ENCODE results near the gene BICC1. TPM values are rescaled to one million over a fixed set of nuclear protein-coding genes. Genes with fewer than 3 reads are reported as not detected.

The BICC1 gene
- total RNA-seq, 2 experiments from 2014 or later, result not detected

GRCh38 chr10:58641708-58642107 lies 129.0 kb downstream of the BICC1 start:
- H3K9me3 Mint-ChIP-seq, result no peaks in the 10 kb centered on the region
- H3K4me1 Mint-ChIP-seq, result no peaks in the 10 kb centered on the region
- H3K36me3 Mint-ChIP-seq (ENCODE audit: low read depth), result no peaks in the 10 kb centered on the region
- CTCF ChIA-PET, result no interaction called here
- H3K4me3 Mint-ChIP-seq, result no peak overlapping the region
- no peak for DNase-seq
- POLR2A ChIA-PET, result no interaction called here
- H3K27me3 Mint-ChIP-seq, result peaks cover 3% of the 10 kb centered on the region
- H3K27ac Mint-ChIP-seq, result no peak overlapping the region

- ChIA-PET CTCF (no interaction called here), POLR2A (no interaction called here)
- H3K4me1 Mint-ChIP-seq, result no peaks in the 10 kb centered on the region
- no peak overlapping the region for H3K4me3 Mint-ChIP-seq
- DNase-seq, result no peak
- no peak overlapping the region for H3K27ac Mint-ChIP-seq
- H3K27me3 Mint-ChIP-seq, result peaks cover 3% of the 10 kb centered on the region
- H3K36me3 Mint-ChIP-seq (ENCODE audit: low read depth), result no peaks in the 10 kb centered on the region
- H3K9me3 Mint-ChIP-seq, result no peaks in the 10 kb centered on the region
Measured at GRCh38 chr10:58642283-58642682, 129.6 kb downstream of the BICC1 start.

GRCh38 chr10:58642916-58643428 lies 130.3 kb downstream of the BICC1 start:
- Mint-ChIP-seq H3K9me3 (no peaks in the 10 kb centered on the region), H3K4me3 (no peak overlapping the region), H3K4me1 (no peaks in the 10 kb centered on the region), H3K27ac (no peak overlapping the region), H3K36me3 (ENCODE audit: low read depth) (no peaks in the 10 kb centered on the region), H3K27me3 (no peaks in the 10 kb centered on the region)
- DNase-seq, result no peak
- CTCF ChIA-PET, result no interaction called here
- POLR2A ChIA-PET, result no interaction called here

GRCh38 chr10:58644311-58644710 lies 131.6 kb downstream of the BICC1 start:
- ChIA-PET CTCF (no interaction called here), POLR2A (no interaction called here)
- H3K36me3 Mint-ChIP-seq (ENCODE audit: low read depth), result no peaks in the 10 kb centered on the region
- no peak overlapping the region for H3K27ac Mint-ChIP-seq
- H3K4me3 Mint-ChIP-seq, result no peak overlapping the region
- no peaks in the 10 kb centered on the region for H3K4me1 Mint-ChIP-seq
- no peak for DNase-seq
- no peaks in the 10 kb centered on the region for H3K9me3 Mint-ChIP-seq
- H3K27me3 Mint-ChIP-seq, result no peaks in the 10 kb centered on the region

GRCh38 chr10:58645416-58646146 lies 132.9 kb downstream of the BICC1 start:
- POLR2A ChIA-PET, result no interaction called here
- no peaks in the 10 kb centered on the region for H3K27me3 Mint-ChIP-seq
- no peaks in the 10 kb centered on the region for H3K4me1 Mint-ChIP-seq
- CTCF ChIA-PET, result no interaction called here
- no peak overlapping the region for H3K27ac Mint-ChIP-seq
- DNase-seq, result no peak
- H3K9me3 Mint-ChIP-seq, result no peaks in the 10 kb centered on the region
- no peaks in the 10 kb centered on the region for H3K36me3 Mint-ChIP-seq (ENCODE audit: low read depth)
- no peak overlapping the region for H3K4me3 Mint-ChIP-seq

GRCh38 chr10:58647376-58648112 lies 134.9 kb downstream of the BICC1 start:
- no peaks in the 10 kb centered on the region for H3K9me3 Mint-ChIP-seq
- no peaks in the 10 kb centered on the region for H3K4me1 Mint-ChIP-seq
- no peaks in the 10 kb centered on the region for H3K27me3 Mint-ChIP-seq
- H3K27ac Mint-ChIP-seq, result no peak overlapping the region
- H3K36me3 Mint-ChIP-seq (ENCODE audit: low read depth), result no peaks in the 10 kb centered on the region
- POLR2A ChIA-PET, result no interaction called here
- H3K4me3 Mint-ChIP-seq, result no peak overlapping the region
- no peak for DNase-seq
- CTCF ChIA-PET, result no interaction called here

GRCh38 chr10:58648131-58648530 lies 135.5 kb downstream of the BICC1 start:
- ChIA-PET POLR2A (no interaction called here), CTCF (no interaction called here)
- Mint-ChIP-seq H3K27ac (no peak overlapping the region), H3K4me1 (no peaks in the 10 kb centered on the region), H3K27me3 (no peaks in the 10 kb centered on the region), H3K9me3 (no peaks in the 10 kb centered on the region), H3K4me3 (no peak overlapping the region), H3K36me3 (ENCODE audit: low read depth) (no peaks in the 10 kb centered on the region)
- no peak for DNase-seq

- H3K27me3 Mint-ChIP-seq, result no peaks in the 10 kb centered on the region
- ChIA-PET CTCF (interaction anchor here (0.6 kb wide), 1 partner anchor 1749 kb away, joined by 4 read pairs; no protein-coding TSS in a partner anchor), POLR2A (no interaction called here)
- H3K4me3 Mint-ChIP-seq, result no peak overlapping the region
- H3K4me1 Mint-ChIP-seq, result no peaks in the 10 kb centered on the region
- H3K36me3 Mint-ChIP-seq (ENCODE audit: low read depth), result no peaks in the 10 kb centered on the region
- DNase-seq, result no peak
- no peak overlapping the region for H3K27ac Mint-ChIP-seq
- no peaks in the 10 kb centered on the region for H3K9me3 Mint-ChIP-seq
Measured at GRCh38 chr10:58651040-58651439, 138.4 kb downstream of the BICC1 start.

- Mint-ChIP-seq H3K4me3 (no peak overlapping the region), H3K4me1 (no peaks in the 10 kb centered on the region), H3K9me3 (no peaks in the 10 kb centered on the region), H3K27me3 (no peaks in the 10 kb centered on the region), H3K36me3 (ENCODE audit: low read depth) (no peaks in the 10 kb centered on the region), H3K27ac (no peak overlapping the region)
- DNase-seq, result no peak
- ChIA-PET POLR2A (no interaction called here), CTCF (no interaction called here)
Measured at GRCh38 chr10:58651742-58652141, 139.1 kb downstream of the BICC1 start.

GRCh38 chr10:58653139-58653538 lies 140.5 kb downstream of the BICC1 start:
- ChIA-PET CTCF (no interaction called here), POLR2A (no interaction called here)

GRCh38 chr10:58660575-58661255 lies 148.0 kb downstream of the BICC1 start:
- H3K9me3 Mint-ChIP-seq, result peaks cover 9% of the 10 kb centered on the region
- H3K27ac Mint-ChIP-seq, result no peak overlapping the region
- no peaks in the 10 kb centered on the region for H3K4me1 Mint-ChIP-seq
- DNase-seq, result no peak
- H3K36me3 Mint-ChIP-seq (ENCODE audit: low read depth), result no peaks in the 10 kb centered on the region
- no peaks in the 10 kb centered on the region for H3K27me3 Mint-ChIP-seq
- CTCF ChIA-PET, result no interaction called here
- no peak overlapping the region for H3K4me3 Mint-ChIP-seq
- POLR2A ChIA-PET, result no interaction called here

More at GRCh38 chr10:58653139-58653538, 140.5 kb downstream of the BICC1 start:
- Mint-ChIP-seq H3K27ac (no peak overlapping the region), H3K4me3 (no peak overlapping the region), H3K4me1 (no peaks in the 10 kb centered on the region), H3K9me3 (no peaks in the 10 kb centered on the region), H3K36me3 (ENCODE audit: low read depth) (no peaks in the 10 kb centered on the region), H3K27me3 (no peaks in the 10 kb centered on the region)
- DNase-seq, result no peak

GRCh38 chr10:58661336-58661735 lies 148.7 kb downstream of the BICC1 start:
- Mint-ChIP-seq H3K9me3 (peaks cover 9% of the 10 kb centered on the region), H3K4me1 (peaks cover 3% of the 10 kb centered on the region), H3K27me3 (no peaks in the 10 kb centered on the region), H3K4me3 (no peak overlapping the region), H3K27ac (no peak overlapping the region), H3K36me3 (ENCODE audit: low read depth) (no peaks in the 10 kb centered on the region)
- CTCF ChIA-PET, result no interaction called here
- DNase-seq, result no peak
- POLR2A ChIA-PET, result no interaction called here

- Mint-ChIP-seq H3K9me3 (peaks cover 9% of the 10 kb centered on the region), H3K4me3 (no peak overlapping the region), H3K27ac (no peak overlapping the region), H3K36me3 (ENCODE audit: low read depth) (no peaks in the 10 kb centered on the region), H3K27me3 (no peaks in the 10 kb centered on the region), H3K4me1 (peaks cover 3% of the 10 kb centered on the region)
- CTCF ChIA-PET, result no interaction called here
- no peak for DNase-seq
- POLR2A ChIA-PET, result no interaction called here
Measured at GRCh38 chr10:58661902-58662301, 149.2 kb downstream of the BICC1 start.
